H9 (cell line): ENCODE data around the gene SLIT1. TPM values are rescaled to one million over a fixed set of nuclear protein-coding genes. Genes with fewer than 3 reads are reported as not detected.

Source experiments
- DNase-seq: peaks from one replicate; pipeline ENCODE4 v3.0.0-alpha.2; 2017
- H2AFZ ChIP-seq: one replicate; pipeline ENCODE4 v1.6.1; 2013; ENCODE audit warnings: mild to moderate bottlenecking, low read length, control low read depth, moderate library complexity
- H2AK5ac ChIP-seq: 2 replicates; pipeline ENCODE4 v1.6.1; 2013; ENCODE audit warnings: low read length, control low read depth, mixed read lengths; ENCODE audit not compliant: insufficient read length
- H2BK120ac ChIP-seq: one replicate; pipeline ENCODE4 v1.6.1; 2013; ENCODE audit warnings: low read depth, mild to moderate bottlenecking, low read length, control low read depth, inconsistent platforms; ENCODE audit not compliant: poor library complexity, severe bottlenecking
- H2BK12ac ChIP-seq: 2 replicates; pipeline ENCODE4 v1.6.1; 2013; ENCODE audit warnings: low read length, control low read depth, mixed read lengths, low read depth; ENCODE audit not compliant: insufficient read length
- H2BK15ac ChIP-seq: 2 replicates; pipeline ENCODE4 v1.6.1; 2013; ENCODE audit warnings: low read depth, low read length, control low read depth
- H2BK20ac ChIP-seq: one replicate; pipeline ENCODE4 v1.6.1; 2013; ENCODE audit warnings: low read depth, mild to moderate bottlenecking, low read length, control low read depth, inconsistent platforms; ENCODE audit not compliant: poor library complexity, severe bottlenecking
- H2BK5ac ChIP-seq: 2 replicates; pipeline ENCODE4 v1.6.1; 2013; ENCODE audit warnings: low read length, control low read depth, mixed read lengths; ENCODE audit not compliant: insufficient read length
- H3K14ac ChIP-seq: 2 replicates; pipeline ENCODE4 v1.6.1; 2013; ENCODE audit warnings: low read length, control low read depth; ENCODE audit not compliant: insufficient read depth
- H3K18ac ChIP-seq: 2 replicates; pipeline ENCODE4 v1.6.1; 2013; ENCODE audit warnings: low read depth, mild to moderate bottlenecking, mixed read lengths, low read length, control low read depth; ENCODE audit not compliant: insufficient read length
- H3K23ac ChIP-seq: 2 replicates; pipeline ENCODE4 v1.6.1; 2013; ENCODE audit warnings: low read length, control low read depth, mixed read lengths, low read depth; ENCODE audit not compliant: insufficient read length
- H3K23me2 ChIP-seq: 2 replicates; pipeline ENCODE4 v1.6.1; 2013; ENCODE audit warnings: low read depth, mild to moderate bottlenecking, mixed read lengths, low read length, control low read depth; ENCODE audit not compliant: insufficient read length, poor library complexity, severe bottlenecking
- H3K27ac ChIP-seq: 2 replicates; pipeline ENCODE4 v1.5.1; 2013; ENCODE audit warnings: low read length, control low read depth, mixed read lengths, low read depth; ENCODE audit not compliant: insufficient read length
- H3K27me3 ChIP-seq: 2 replicates; pipeline ENCODE4 v1.6.1; 2013; ENCODE audit warnings: low read length, control low read depth, inconsistent platforms; ENCODE audit not compliant: insufficient read depth
- H3K4ac ChIP-seq: 2 replicates; pipeline ENCODE4 v1.6.1; 2013; ENCODE audit warnings: low read depth, mild to moderate bottlenecking, control low read depth, inconsistent platforms, low read length, moderate library complexity
- H3K4me1 ChIP-seq: 2 replicates; pipeline ENCODE4 v1.6.1; 2013; ENCODE audit warnings: low read length, control low read depth, inconsistent platforms; ENCODE audit not compliant: insufficient read depth
- H3K4me2 ChIP-seq: 2 replicates; pipeline ENCODE4 v1.6.1; 2013; ENCODE audit warnings: low read length, control low read depth, mixed read lengths; ENCODE audit not compliant: insufficient read length, insufficient read depth
- H3K56ac ChIP-seq: 2 replicates; pipeline ENCODE4 v1.6.1; 2013; ENCODE audit warnings: low read depth, mild to moderate bottlenecking, mixed read lengths, low read length, control low read depth; ENCODE audit not compliant: insufficient read length
- H3K79me1 ChIP-seq: 2 replicates; pipeline ENCODE4 v1.6.1; 2013; ENCODE audit warnings: low read depth, mild to moderate bottlenecking, moderate library complexity, low read length, control low read depth, inconsistent platforms; ENCODE audit not compliant: insufficient read depth, poor library complexity, severe bottlenecking
- H3K79me2 ChIP-seq: 2 replicates; pipeline ENCODE4 v1.6.1; 2013; ENCODE audit warnings: low read length, control low read depth, inconsistent platforms; ENCODE audit not compliant: insufficient read depth
- H3K9ac ChIP-seq: 2 replicates; pipeline ENCODE4 v1.6.1; 2013; ENCODE audit warnings: low read length, control low read depth, mixed read lengths; ENCODE audit not compliant: insufficient read length; ENCODE audit errors: extremely low read depth
- H3K9me3 ChIP-seq: one replicate; pipeline ENCODE4 v1.6.1; 2013; ENCODE audit warnings: low read depth, low read length, inconsistent platforms; ENCODE audit not compliant: control insufficient read depth
- H3T11ph ChIP-seq: one replicate; pipeline ENCODE4 v1.6.1; 2013; ENCODE audit warnings: mild to moderate bottlenecking, low read length, control low read depth, inconsistent platforms
- H4K20me1 ChIP-seq: one replicate; pipeline ENCODE4 v1.6.1; 2013; ENCODE audit not compliant: control insufficient read depth, insufficient read length, insufficient read depth
- H4K5ac ChIP-seq: 2 replicates; pipeline ENCODE4 v1.6.1; 2013; ENCODE audit warnings: low read depth, mild to moderate bottlenecking, mixed read lengths, low read length, control low read depth; ENCODE audit not compliant: insufficient read length
- H4K8ac ChIP-seq: replicated peaks from 2 replicates; pipeline ENCODE4 v1.6.1; 2013; ENCODE audit warnings: low read length, control low read depth, mixed read lengths, low read depth; ENCODE audit not compliant: insufficient read length
- H4K91ac ChIP-seq: 2 replicates; pipeline ENCODE4 v1.6.1; 2013; ENCODE audit warnings: low read depth, mild to moderate bottlenecking, moderate library complexity, mixed read lengths, low read length, control low read depth; ENCODE audit not compliant: insufficient read length
- H3K27ac Mint-ChIP-seq, 3 experiments: 2 replicates in 2 of 3; 3 replicates in 1 of 3; pipeline ENCODE4 v1.8.0; 2020 to 2021; ENCODE audit warnings: mixed read lengths in 3 of 3, mild to moderate bottlenecking in 1 of 3, moderate library complexity in 1 of 3
- H3K27me3 Mint-ChIP-seq: 2 replicates; pipeline ENCODE4 v1.8.0; 2021; ENCODE audit warnings: low read depth, mild to moderate bottlenecking, moderate library complexity, mixed read lengths
- H3K36me3 Mint-ChIP-seq, 3 experiments: 2 replicates in 2 of 3; 3 replicates in 1 of 3; pipeline ENCODE4 v1.8.0; 2020 to 2021; ENCODE audit warnings: low read depth in 3 of 3, mixed read lengths in 3 of 3; ENCODE audit not compliant: insufficient read depth in 1 of 3
- H3K4me1 Mint-ChIP-seq, 2 experiments: 2 replicates each; pipeline ENCODE4 v1.8.0; 2020; ENCODE audit warnings: mixed read lengths in 2 of 2
- H3K4me3 Mint-ChIP-seq, 2 experiments: 2 replicates in 1 of 2; 3 replicates in 1 of 2; pipeline ENCODE4 v1.8.0; 2020 to 2021; ENCODE audit warnings: mild to moderate bottlenecking in 2 of 2, mixed read lengths in 2 of 2, moderate library complexity in 1 of 2
- H3K9me3 Mint-ChIP-seq, 2 experiments: 2 replicates in 1 of 2; 3 replicates in 1 of 2; pipeline ENCODE4 v1.8.0; 2020; ENCODE audit warnings: mild to moderate bottlenecking in 2 of 2, mixed read lengths in 2 of 2, moderate library complexity in 1 of 2
- CTCF ChIP-seq: fragments of 200-600 bp; sonication (generic); conservative IDR thresholded peaks from 3 replicates; pipeline ENCODE4 v1.8.0; 2021; ENCODE audit warnings: antibody characterized with exemption, mild to moderate bottlenecking
- WGBS: extraction: QIAGEN DNeasy Blood & Tissue Kit; methylation state at CpG from one replicate; pipeline ENCODE4 v1.1.7; 2013; ENCODE audit warnings: missing lambda C conversion rate, low lambda C conversion rate, mixed read lengths; ENCODE audit not compliant: insufficient read length; ENCODE audit errors: extremely low coverage; 5-methylcytosine and 5-hydroxymethylcytosine counted together
- total RNA-seq: library from RNA; stranded (reverse); gene quantifications from 2 replicates; pipeline ENCODE4 v1.2.1, GENCODE V29; 2021

Gene SLIT1
- total RNA-seq, 1 experiment from 2014 or later, result 0.57 TPM

GRCh38 chr10:97235353-97235752, 49.6 kb upstream of the SLIT1 start:
- Mint-ChIP-seq H3K4me1 (peaks cover 7 to 8% of the 10 kb centered on the region in 2 experiments; a peak in 3 of 4 replicates), H3K9me3 (no peaks in the 10 kb centered on the region), H3K27ac (peak overlapping the region in 1 of 3 experiments; percentile 85; a peak in 1 of 7 replicates), H3K4me3 (no peak overlapping the region), H3K27me3 (no peaks in the 10 kb centered on the region), H3K36me3 (peaks cover 2 to 25% (median 19%) of the 10 kb centered on the region in 3 experiments; a peak in 5 of 7 replicates)
- Histone ChIP-seq H2BK120ac (no peak overlapping the region), H3K79me2 (no peaks in the 10 kb centered on the region), H2AFZ (no peak overlapping the region), H3K14ac (no peak overlapping the region), H4K20me1 (no peaks in the 10 kb centered on the region), H4K8ac (no peak overlapping the region), H3K23ac (no peak overlapping the region), H3K23me2 (no peaks in the 10 kb centered on the region), H3K4ac (no peak overlapping the region), H4K5ac (no peak overlapping the region), H2BK15ac (no peak overlapping the region), H3K9me3 (no peaks in the 10 kb centered on the region), H3K27ac (no peak overlapping the region), H3K18ac (no peak overlapping the region), H3K56ac (no peak overlapping the region), H3K9ac (no peak overlapping the region), H3K4me2 (no peak overlapping the region), H4K91ac (no peak overlapping the region), H3K27me3 (no peaks in the 10 kb centered on the region), H3K79me1 (no peaks in the 10 kb centered on the region), H2BK12ac (no peak overlapping the region), H2BK20ac (no peak overlapping the region), H2BK5ac (no peak overlapping the region), H3K4me1 (no peaks in the 10 kb centered on the region), H2AK5ac (no peak overlapping the region), H3T11ph (no peak overlapping the region)
- TF ChIP-seq CTCF, result no peak
- WGBS, result no CpG with 5 or more reads among the region's 4 CpGs
- DNase-seq, result no peak
